K562 (cell line): ENCODE results near the gene FXN. TPM values are rescaled to one million over a fixed set of nuclear protein-coding genes. Genes with fewer than 3 reads are reported as not detected.

ENCODE experiments used
- ATAC-seq: fragments of 200-7000 bp; cut with Tn5 transposase; 3 replicates; pipeline ENCODE4 v1.9.1; 2020; ENCODE audit warnings: moderate library complexity
- BruUV-seq: library from RNA; stranded (reverse); fragments of 400-500 nt; replicated peaks from 2 replicates; lab custom pipeline; 2021; lab: Mats Ljungman, UMichigan
- CTCF ChIA-PET: fragments of 300-600 bp; formaldehyde crosslinking; extraction: SDS; loops from one replicate; lab custom pipeline; 2021; ENCODE audit warnings: low intra/inter-chr PET ratio; lab: Yijun Ruan, JAX
- POLR2A ChIA-PET: fragments of 300-600, 350-650 bp; sonication (Branson Sonifier 250); formaldehyde crosslinking; extraction: SDS; loops from one replicate; lab custom pipeline; 2021; ENCODE audit warnings: antibody characterized with exemption, inconsistent platforms; lab: Yijun Ruan, JAX
- DNase-seq, 4 experiments: peaks; one replicate each; pipeline versions ENCODE4 v3.0.0 to v3.0.0-alpha.2; 2011 to 2018; ENCODE audit warnings: low spot score in 3 of 4, mixed read lengths in 3 of 4; ENCODE audit errors: extremely low read depth in 1 of 4
- FAIRE-seq: peaks from 2 replicates; lab custom pipeline; 2011; peaks lifted over from hg19 to GRCh38; lab: Jason Lieb, UNC
- H2AFZ ChIP-seq: 2 replicates; pipeline ENCODE4 v1.6.0; 2011; ENCODE audit warnings: low read depth, low read length, control low read depth, inconsistent platforms
- H3K27ac ChIP-seq: fragments of 200-600 bp; 3 replicates; pipeline ENCODE4 v1.8.0; 2011; ENCODE audit warnings: low read depth, mild to moderate bottlenecking, control low read depth, inconsistent platforms, low read length, moderate library complexity, mixed read lengths; ENCODE audit errors: extremely low read depth
- H3K27me3 ChIP-seq, 2 experiments: fragments of 300-600 bp in 1 of 2; 2 replicates in 1 of 2; 3 replicates in 1 of 2; pipeline versions ENCODE4 v1.6.0 to v1.8.0; 2011; ENCODE audit warnings: inconsistent platforms in 2 of 2, low read length in 2 of 2, mild to moderate bottlenecking in 1 of 2, mixed read lengths in 1 of 2, moderate library complexity in 1 of 2; ENCODE audit not compliant: control insufficient read depth in 2 of 2, insufficient read depth in 2 of 2
- H3K36me3 ChIP-seq: fragments of 300-600 bp; 3 replicates; pipeline ENCODE4 v1.8.0; 2011; ENCODE audit warnings: mild to moderate bottlenecking, low read length, inconsistent platforms; ENCODE audit not compliant: control insufficient read depth, insufficient read depth
- H3K4me1 ChIP-seq, 2 experiments: fragments of 200-600 bp in 1 of 2; replicated peaks in 1 of 2; 2 replicates in 1 of 2; 3 replicates in 1 of 2; pipeline versions ENCODE4 v1.5.1 to v1.8.0; 2011; ENCODE audit warnings: inconsistent platforms in 2 of 2, low read length in 2 of 2, mild to moderate bottlenecking in 1 of 2, mixed read lengths in 1 of 2, moderate library complexity in 1 of 2; ENCODE audit not compliant: control insufficient read depth in 2 of 2, insufficient read depth in 2 of 2
- H3K4me2 ChIP-seq: 2 replicates; pipeline ENCODE4 v1.6.1; 2011; ENCODE audit warnings: low read length, control low read depth, inconsistent platforms, mixed read lengths; ENCODE audit not compliant: insufficient read depth
- H3K4me3 ChIP-seq: fragments of 200-600 bp; sonication (generic), shearing (Covaris generic); 2 replicates; pipeline ENCODE4 v1.5.1; 2016; ENCODE audit warnings: control low read depth, inconsistent platforms
- H3K79me2 ChIP-seq: fragments of 200-600 bp; 3 replicates; pipeline ENCODE4 v1.8.0; 2011; ENCODE audit warnings: low read length, inconsistent platforms; ENCODE audit not compliant: control insufficient read depth, insufficient read depth
- H3K9ac ChIP-seq, 2 experiments: 2 replicates each; pipeline versions ENCODE4 v1.6.0 to v1.6.1; 2011; ENCODE audit warnings: low read depth in 2 of 2, low read length in 2 of 2, control low read depth in 1 of 2, inconsistent platforms in 1 of 2, mild to moderate bottlenecking in 1 of 2, mixed read lengths in 1 of 2; ENCODE audit not compliant: insufficient read depth in 1 of 2
- H3K9me1 ChIP-seq: one replicate; pipeline ENCODE4 v1.6.0; 2011; ENCODE audit warnings: inconsistent platforms, mild to moderate bottlenecking, low read length, moderate library complexity; ENCODE audit not compliant: control insufficient read depth, insufficient read depth
- H3K9me3 ChIP-seq: replicated peaks from 2 replicates; pipeline ENCODE4 v1.5.1; 2011; ENCODE audit warnings: low read depth, low read length, inconsistent platforms; ENCODE audit not compliant: control insufficient read depth, insufficient read depth
- H4K20me1 ChIP-seq: replicated peaks from 2 replicates; pipeline ENCODE4 v1.6.1; 2011; ENCODE audit warnings: low read length, inconsistent platforms, mixed read lengths; ENCODE audit not compliant: control insufficient read depth, insufficient read depth
- BRCA1 ChIP-seq, 2 experiments: fragments of 450-650 bp in 1 of 2; sonication (generic) in 1 of 2; formaldehyde crosslinking in 1 of 2; IDR thresholded peaks; 2 replicates each; pipeline versions ENCODE4 v1.5.0 to v1.6.1; 2017 to 2020; ENCODE audit warnings: mild to moderate bottlenecking in 1 of 2, missing genetic modification reagents in 1 of 2
- CHD1 ChIP-seq: fragments of 200-600 bp; sonication (generic); IDR thresholded peaks from one replicate; pipeline ENCODE4 v1.6.1; 2012; ENCODE audit warnings: mild to moderate bottlenecking, moderate library complexity, low read length, inconsistent platforms
- ESRRA ChIP-seq: fragments of 450-650 bp; IDR thresholded peaks from 2 replicates; pipeline ENCODE4 v1.6.1; 2014; ENCODE audit warnings: low read depth, mild to moderate bottlenecking, moderate library complexity, borderline replicate concordance
- NCOA4 ChIP-seq: fragments of 450-650 bp; IDR thresholded peaks from 2 replicates; pipeline ENCODE4 v1.6.1; 2018; ENCODE audit warnings: mild to moderate bottlenecking; ENCODE audit not compliant: partially characterized antibody
- NELFE ChIP-seq: IDR thresholded peaks from 2 replicates; pipeline ENCODE4 v1.6.1; 2011; ENCODE audit warnings: mild to moderate bottlenecking; ENCODE audit not compliant: insufficient read depth, insufficient read length
- NRF1 ChIP-seq, 2 experiments: fragments of 450-650 bp; IDR thresholded peaks in 1 of 2; conservative IDR thresholded peaks in 1 of 2; 2 replicates each; pipeline ENCODE4 v1.6.1; 2014; ENCODE audit warnings: mild to moderate bottlenecking in 2 of 2
- RAD51 ChIP-seq: fragments of 450-650 bp; IDR thresholded peaks from 2 replicates; pipeline ENCODE4 v1.7.1; 2016; ENCODE audit warnings: low read depth, mild to moderate bottlenecking, borderline replicate concordance
- RBBP5 ChIP-seq: fragments of 200-600 bp; sonication (generic); IDR thresholded peaks from 2 replicates; pipeline ENCODE4 v1.6.1; 2012; ENCODE audit warnings: borderline replicate concordance, mild to moderate bottlenecking, low read length, control low read depth, inconsistent platforms; ENCODE audit not compliant: insufficient read depth, poor library complexity, severe bottlenecking
- RBFOX2 ChIP-seq: fragments of 200-400 bp; formaldehyde crosslinking; IDR thresholded peaks from 2 replicates; pipeline ENCODE4 v1.6.1; 2017; ENCODE audit warnings: low read depth, mild to moderate bottlenecking, low read length, moderate library complexity
- TRIM24 ChIP-seq, 2 experiments: fragments of 450-650 bp; IDR thresholded peaks; 2 replicates each; pipeline ENCODE4 v1.6.1; 2016
- WGBS: fragments of 100-300 bp; shearing (Covaris generic); methylation state at CpG from one replicate; pipeline ENCODE4 v1.1.6; 2016; ENCODE audit warnings: low coverage, mixed read lengths; ENCODE audit not compliant: insufficient coverage; ENCODE audit errors: missing lambda C conversion rate; 5-methylcytosine and 5-hydroxymethylcytosine counted together
- in situ Hi-C: fragments of 300-500 bp; cut with MboI; formaldehyde crosslinking; loops from 4 replicates; pipeline ENCODE4 v1.15.0; 2018; ENCODE audit warnings: inconsistent platforms, mixed read lengths
- intact Hi-C: fragments of 100-400 bp; cut with micrococcal nuclease; formaldehyde crosslinking; loops from 2 replicates; pipeline ENCODE4 v1.14.2; 2022
- polyA plus RNA-seq, 8 experiments: library from polyadenylated mRNA; depleted of rRNA in 4 of 8; stranded (reverse) in 5 of 8; unstranded in 3 of 8; fragments of >200 nt; fragmentation: Nextera tagmentation in 2 of 8; fragmentation: Illumina TruSeq in 1 of 8; extraction: Ambion mirVana in 2 of 8; extraction: Trizol in 1 of 8; gene quantifications; 2 replicates each; pipeline versions ENCODE4 v1.2.1 to v1.2.3, GENCODE V29; 2011 to 2014; ENCODE audit warnings: inconsistent platforms in 1 of 8, missing spikeins in 1 of 8
- total RNA-seq, 7 experiments: library from RNA; depleted of rRNA in 6 of 7; stranded (reverse); fragments of >200 nt in 6 of 7; fragmentation: Illumina TruSeq in 2 of 7; extraction: Trizol in 2 of 7; gene quantifications; 2 replicates each; pipeline versions ENCODE4 v1.2.1 to v1.2.3, GENCODE V29; 2011 to 2021; ENCODE audit warnings: low replicate concordance in 1 of 7
- TF ChIP-seq, protein P1 (sequence below), 2 experiments: IDR thresholded peaks in 1 of 2; conservative IDR thresholded peaks in 1 of 2; 2 replicates each; pipeline ENCODE4 v1.6.1; 2016; ENCODE audit warnings: low read depth in 2 of 2, mild to moderate bottlenecking in 1 of 2, missing compliant biosample characterization in 1 of 2, missing genetic modification characterization in 1 of 2, moderate library complexity in 1 of 2
- TF ChIP-seq, protein P2 (sequence below): sonication (generic); formaldehyde crosslinking; IDR thresholded peaks from 2 replicates; pipeline ENCODE4 v1.8.0; 2022; ENCODE audit warnings: mild to moderate bottlenecking, missing genetic modification reagents, borderline replicate concordance
- TF ChIP-seq, protein P3 (sequence below): sonication (generic); formaldehyde crosslinking; IDR thresholded peaks from 2 replicates; pipeline ENCODE4 v1.8.0; 2022; ENCODE audit warnings: mild to moderate bottlenecking, missing genetic modification reagents

The FXN gene
- total and polyA plus RNA-seq, 9 of the 15 experiments (the other 6 are each of a cell fraction or from before 2014, with no cell fraction given): 7.6 to 51.5 (median 30.3) TPM

DNA sequence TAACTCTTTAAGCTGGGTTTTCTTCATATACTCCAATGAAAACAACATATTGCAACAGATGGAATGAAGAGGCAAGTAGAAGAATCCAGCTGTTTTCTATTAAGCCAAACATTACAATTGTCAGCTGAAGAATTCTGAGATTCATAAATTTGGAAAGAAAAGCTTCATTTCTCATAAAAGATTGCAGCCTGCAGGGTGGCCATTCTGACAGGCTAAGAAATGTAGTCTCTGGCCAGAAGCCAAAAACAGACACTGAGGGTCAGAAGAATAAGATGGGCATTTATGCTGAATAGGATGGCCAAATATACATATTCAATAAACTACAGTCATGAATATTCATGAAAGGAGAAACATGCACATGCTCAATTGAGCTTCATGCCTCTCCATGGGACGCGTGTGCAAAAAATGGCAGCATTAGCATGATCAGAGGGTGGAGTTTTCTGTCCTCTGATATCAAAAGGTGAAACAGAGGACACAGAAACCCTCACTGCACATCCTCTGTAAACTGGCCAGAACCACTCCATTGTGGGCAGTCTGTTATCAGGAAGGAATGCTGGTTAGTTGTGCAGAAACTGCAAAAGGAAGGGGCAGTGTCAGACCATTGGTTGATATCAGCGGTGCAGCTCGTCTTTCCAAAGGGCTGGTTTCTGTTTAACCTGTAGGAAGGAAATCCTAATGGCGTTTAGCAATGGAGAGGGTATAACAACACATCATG lies 50.2 kb downstream of the FXN start:
- CTCF ChIA-PET: no interaction called here
- H4K20me1 ChIP-seq: no peaks in the 10 kb centered on the region
- no TSS peak for BruUV-seq
- H3K36me3 ChIP-seq: no peaks in the 10 kb centered on the region
- FAIRE-seq (no peak), ATAC-seq (no peak), DNase-seq (peak in 1 of 4 experiments; percentile 13)
- no peaks in the 10 kb centered on the region for H3K9me1 ChIP-seq
- WGBS: 62% methylated on average over 5 of the region's 5 CpGs
- no peak overlapping the region for H3K4me3 ChIP-seq
- no peaks in the 10 kb centered on the region for H3K27me3 ChIP-seq
- in situ Hi-C loops (no loop called here), intact Hi-C loops (no loop called here)
- H3K27ac ChIP-seq: no peak overlapping the region
- no peak overlapping the region for H2AFZ ChIP-seq
- H3K4me2 ChIP-seq: no peak overlapping the region; the same call in 1 of the 2 replicates
- POLR2A ChIA-PET: interaction anchor here (0.7 to 1.1 kb wide), 3 partner anchors 8 to 335 kb away, joined by 3 to 4 read pairs (median 3); no protein-coding TSS in a partner anchor
- H3K4me1 ChIP-seq: no peaks in the 10 kb centered on the region; a peak in 1 of 5 replicates
- no peaks in the 10 kb centered on the region for H3K9me3 ChIP-seq
- no peaks in the 10 kb centered on the region for H3K79me2 ChIP-seq
- no peak overlapping the region for H3K9ac ChIP-seq
- TF ChIP-seq ESRRA (peak; percentile 40; the same call in 1 of the 2 replicates), TRIM24 (IDR thresholded peaks at IDR 0.05) (peak; percentile 38 to 72; a peak in 3 of 4 replicates), CHD1 (no peak), NELFE (no peak), NRF1 (conservative IDR thresholded peaks at IDR 0.05 in 1 of 2, IDR thresholded peaks at IDR 0.05 in 1 of 2) (0 out of 4 replicates have a peak, but pooled peaks of 1 of the 2 experiments have one; percentile 12), RBBP5 (no peak), BRCA1 (IDR thresholded peaks at IDR 0.05) (no peak), BRCA1 (CRISPR knock-in tag; IDR thresholded peaks at IDR 0.05) (no peak), NCOA4 (no peak), RBFOX2 (no peak), RAD51 (no peak)
- TF ChIP-seq, protein P1, sequence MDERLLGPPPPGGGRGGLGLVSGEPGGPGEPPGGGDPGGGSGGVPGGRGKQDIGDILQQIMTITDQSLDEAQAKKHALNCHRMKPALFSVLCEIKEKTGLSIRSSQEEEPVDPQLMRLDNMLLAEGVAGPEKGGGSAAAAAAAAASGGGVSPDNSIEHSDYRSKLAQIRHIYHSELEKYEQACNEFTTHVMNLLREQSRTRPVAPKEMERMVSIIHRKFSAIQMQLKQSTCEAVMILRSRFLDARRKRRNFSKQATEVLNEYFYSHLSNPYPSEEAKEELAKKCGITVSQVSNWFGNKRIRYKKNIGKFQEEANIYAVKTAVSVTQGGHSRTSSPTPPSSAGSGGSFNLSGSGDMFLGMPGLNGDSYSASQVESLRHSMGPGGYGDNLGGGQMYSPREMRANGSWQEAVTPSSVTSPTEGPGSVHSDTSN (CRISPR knock-in tag; IDR thresholded peaks at IDR 0.05; ENCODE audit: low read depth): no peak
- TF ChIP-seq, protein P1 (tag; conservative IDR thresholded peaks at IDR 0.05; ENCODE audit: low read depth): 0 out of 2 replicates have a peak, but pooled peaks have one; percentile 13
- TF ChIP-seq, protein P2, sequence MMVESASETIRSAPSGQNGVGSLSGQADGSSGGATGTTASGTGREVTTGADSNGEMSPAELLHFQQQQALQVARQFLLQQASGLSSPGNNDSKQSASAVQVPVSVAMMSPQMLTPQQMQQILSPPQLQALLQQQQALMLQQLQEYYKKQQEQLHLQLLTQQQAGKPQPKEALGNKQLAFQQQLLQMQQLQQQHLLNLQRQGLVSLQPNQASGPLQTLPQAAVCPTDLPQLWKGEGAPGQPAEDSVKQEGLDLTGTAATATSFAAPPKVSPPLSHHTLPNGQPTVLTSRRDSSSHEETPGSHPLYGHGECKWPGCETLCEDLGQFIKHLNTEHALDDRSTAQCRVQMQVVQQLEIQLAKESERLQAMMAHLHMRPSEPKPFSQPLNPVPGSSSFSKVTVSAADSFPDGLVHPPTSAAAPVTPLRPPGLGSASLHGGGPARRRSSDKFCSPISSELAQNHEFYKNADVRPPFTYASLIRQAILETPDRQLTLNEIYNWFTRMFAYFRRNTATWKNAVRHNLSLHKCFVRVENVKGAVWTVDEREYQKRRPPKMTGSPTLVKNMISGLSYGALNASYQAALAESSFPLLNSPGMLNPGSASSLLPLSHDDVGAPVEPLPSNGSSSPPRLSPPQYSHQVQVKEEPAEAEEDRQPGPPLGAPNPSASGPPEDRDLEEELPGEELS: no peak
- TF ChIP-seq, protein P3, sequence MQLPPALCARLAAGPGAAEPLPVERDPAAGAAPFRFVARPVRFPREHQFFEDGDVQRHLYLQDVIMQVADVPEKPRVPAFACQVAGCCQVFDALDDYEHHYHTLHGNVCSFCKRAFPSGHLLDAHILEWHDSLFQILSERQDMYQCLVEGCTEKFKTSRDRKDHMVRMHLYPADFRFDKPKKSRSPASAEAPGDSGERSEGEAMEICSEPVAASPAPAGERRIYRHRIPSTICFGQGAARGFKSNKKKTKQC: no peak
